Cardiac septum (tissue), 1 donor: ENCODE data around the gene FUS. TPM values are rescaled to one million over a fixed set of nuclear protein-coding genes. Genes with fewer than 3 reads are reported as not detected.

Experiments
- DNase-seq: peaks from one replicate; pipeline ENCODE4 v3.0.0-alpha.2; 2020; ENCODE audit warnings: low spot score
- intact Hi-C: fragments of 100-400 bp; cut with DNase I; formaldehyde crosslinking; loops from one replicate; pipeline ENCODE4 v1.14.0; 2022
- total RNA-seq: library from RNA; stranded (reverse); fragmentation: NEBNext Ultra II Directional; extraction: Animal tissue kit (Norgen Biotek cat#: 25700); gene quantifications from one replicate; pipeline ENCODE4 v1.2.1, GENCODE V29; 2021
- donor health status: DM: no; HTN: no; CAD: no.

FUS gene
- total RNA-seq, 1 donor from 2014 or later, result 158 TPM

DNA sequence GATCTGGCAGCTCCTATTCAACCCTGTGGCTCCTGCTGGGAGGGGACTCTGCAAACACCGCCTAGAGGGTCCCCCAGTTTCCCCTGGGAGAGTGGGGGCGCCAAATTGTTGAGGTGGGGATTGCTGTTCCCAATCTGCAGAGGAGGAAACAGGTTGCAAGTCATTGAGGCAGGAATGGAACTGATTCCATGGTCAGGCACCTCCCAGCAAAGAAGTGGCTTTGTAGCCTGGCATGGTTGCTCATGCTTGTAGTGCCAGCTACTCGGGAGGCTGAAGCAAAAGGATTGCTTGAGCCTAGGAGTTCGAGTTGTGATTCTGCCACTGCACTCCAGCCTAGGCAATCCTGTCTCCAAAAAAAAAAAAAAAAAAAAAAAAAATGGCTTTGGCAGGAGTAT is 37.2 kb downstream of the FUS start:
- intact Hi-C loops, result no loop called here
- no peak for DNase-seq

DNA sequence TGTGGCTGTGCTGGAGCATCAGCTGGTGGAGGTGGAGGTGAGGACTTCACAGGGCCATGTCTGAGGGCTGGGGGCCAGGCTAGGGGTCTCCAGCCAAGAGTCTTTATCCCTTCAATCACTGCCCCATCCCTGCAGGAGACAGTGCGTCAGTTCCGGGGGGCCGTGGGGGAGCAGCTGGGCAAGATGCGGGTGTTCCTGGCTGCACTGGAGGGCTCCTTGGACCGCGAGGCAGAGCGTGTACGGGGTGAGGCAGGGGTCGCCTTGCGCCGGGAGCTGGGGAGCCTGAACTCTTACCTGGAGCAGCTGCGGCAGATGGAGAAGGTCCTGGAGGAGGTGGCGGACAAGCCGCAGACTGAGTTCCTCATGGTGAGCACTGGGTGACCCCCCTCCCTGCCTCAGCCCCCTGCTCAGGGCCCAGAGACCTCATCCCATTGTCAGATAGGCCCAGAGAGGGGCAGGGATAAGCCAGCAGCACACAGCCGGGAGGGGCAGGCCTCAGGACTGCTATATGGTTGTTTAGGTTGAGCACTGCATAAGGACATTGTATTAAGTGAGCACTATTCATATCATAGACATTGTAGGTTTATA is 39.3 kb downstream of the FUS start:
- intact Hi-C loops, result no loop called here
- no peak for DNase-seq

DNA sequence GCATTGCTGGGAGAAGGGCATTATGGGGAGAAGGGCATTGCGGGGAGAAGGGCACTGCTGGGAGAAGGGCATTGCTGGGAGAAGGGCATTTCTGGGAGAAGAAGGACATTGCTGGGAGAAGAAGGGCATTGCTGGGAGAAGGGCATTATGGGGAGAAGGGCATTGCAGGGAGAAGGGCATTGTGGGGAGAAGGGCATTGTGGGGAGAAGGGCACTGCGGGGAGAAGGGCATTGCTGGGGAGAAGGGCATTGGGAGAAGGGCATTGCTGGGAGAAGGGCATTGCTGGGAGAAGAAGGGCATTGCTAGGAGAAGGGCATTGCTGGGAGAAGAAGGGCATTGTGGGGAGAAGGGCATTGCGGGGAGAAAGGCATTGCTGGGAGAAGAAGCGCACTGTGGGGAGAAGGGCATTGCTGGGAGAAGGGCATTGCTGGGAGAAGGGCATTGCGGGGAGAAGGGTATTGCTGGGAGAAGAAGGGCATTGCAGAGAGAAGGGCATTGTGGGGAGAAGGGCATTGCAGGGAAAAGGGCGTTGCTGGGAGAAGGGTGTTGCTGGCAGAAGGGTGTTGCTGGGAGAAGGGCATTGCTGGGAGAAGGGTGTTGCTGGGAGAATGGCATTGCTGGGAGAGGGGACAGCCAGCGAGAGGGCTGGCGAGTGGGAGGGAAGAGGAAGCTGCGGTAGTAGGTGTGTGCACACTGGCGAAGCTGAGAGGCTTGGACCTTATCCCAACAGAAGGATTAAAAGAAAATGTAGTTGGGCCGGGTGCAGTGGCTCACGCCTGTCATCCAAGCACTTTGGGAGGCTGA is 41.6 kb downstream of the FUS start:
- intact Hi-C loops, result no loop called here
- DNase-seq, result no peak

DNA sequence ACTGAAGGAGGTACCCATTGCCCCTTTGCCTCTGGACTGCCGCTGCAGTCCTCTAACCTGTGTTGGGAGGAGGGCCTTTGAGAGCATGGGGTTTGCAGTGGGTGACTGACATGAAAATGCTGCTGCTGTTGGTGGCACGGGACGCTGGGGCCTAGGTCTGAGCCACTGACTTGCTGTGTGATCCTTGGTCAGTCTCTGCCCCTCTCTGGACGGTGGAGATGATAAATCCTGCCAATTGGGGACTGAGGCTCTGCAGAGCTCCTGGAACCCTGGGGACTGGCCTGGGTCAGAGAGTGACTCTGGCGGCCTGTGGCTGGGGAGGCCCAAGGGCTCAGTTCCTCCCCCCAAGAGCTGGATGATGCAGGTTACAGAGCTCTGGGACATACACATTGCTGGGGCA is 43.1 kb downstream of the FUS start:
- DNase-seq, result no peak
- intact Hi-C loops, result no loop called here

DNA sequence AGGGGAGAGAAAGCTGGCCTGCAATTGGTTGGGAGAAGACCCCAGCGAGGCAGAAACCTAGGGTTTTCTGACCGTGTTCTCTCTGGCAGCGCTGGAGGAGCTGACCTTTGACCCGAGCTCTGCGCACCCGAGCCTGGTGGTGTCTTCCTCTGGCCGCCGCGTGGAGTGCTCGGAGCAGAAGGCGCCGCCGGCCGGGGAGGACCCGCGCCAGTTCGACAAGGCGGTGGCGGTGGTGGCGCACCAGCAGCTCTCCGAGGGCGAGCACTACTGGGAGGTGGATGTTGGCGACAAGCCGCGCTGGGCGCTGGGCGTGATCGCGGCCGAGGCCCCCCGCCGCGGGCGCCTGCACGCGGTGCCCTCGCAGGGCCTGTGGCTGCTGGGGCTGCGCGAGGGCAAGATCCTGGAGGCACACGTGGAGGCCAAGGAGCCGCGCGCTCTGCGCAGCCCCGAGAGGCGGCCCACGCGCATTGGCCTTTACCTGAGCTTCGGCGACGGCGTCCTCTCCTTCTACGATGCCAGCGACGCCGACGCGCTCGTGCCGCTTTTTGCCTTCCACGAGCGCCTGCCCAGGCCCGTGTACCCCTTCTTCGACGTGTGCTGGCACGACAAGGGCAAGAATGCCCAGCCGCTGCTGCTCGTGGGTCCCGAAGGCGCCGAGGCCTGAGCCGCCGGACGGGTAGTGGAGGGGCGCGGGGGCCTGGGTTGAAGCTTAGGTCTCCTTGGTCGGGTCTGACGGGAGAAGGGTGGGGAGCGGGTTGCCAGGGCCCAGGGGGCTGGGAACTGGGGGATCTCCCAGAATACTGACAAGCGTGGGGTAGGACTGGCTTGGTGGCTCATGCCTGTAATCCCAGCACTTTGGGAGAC is 44.4 kb downstream of the FUS start:
- intact Hi-C loops, result no loop called here
- no peak for DNase-seq

DNA sequence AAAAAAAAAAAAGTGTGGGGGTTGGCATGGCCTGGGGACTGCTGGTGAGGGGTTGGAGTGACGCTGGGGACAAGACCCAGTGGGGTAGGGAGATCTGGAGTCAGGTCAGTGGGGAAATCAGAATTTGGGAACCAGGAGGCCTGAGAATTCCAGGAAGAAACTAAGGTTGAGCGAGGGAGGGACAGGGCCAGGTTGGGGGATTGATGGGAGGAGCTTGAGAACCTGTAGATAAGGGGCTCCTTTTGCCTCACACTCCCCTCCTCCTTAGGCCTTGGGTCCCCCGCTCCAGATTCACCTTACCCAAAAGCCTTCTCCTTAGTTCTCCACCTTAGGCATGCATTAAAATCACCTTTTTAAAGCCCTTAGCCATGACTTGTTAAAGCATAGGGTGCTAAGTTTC is 45.3 kb downstream of the FUS start:
- intact Hi-C loops, result no loop called here
- DNase-seq, result no peak

DNA sequence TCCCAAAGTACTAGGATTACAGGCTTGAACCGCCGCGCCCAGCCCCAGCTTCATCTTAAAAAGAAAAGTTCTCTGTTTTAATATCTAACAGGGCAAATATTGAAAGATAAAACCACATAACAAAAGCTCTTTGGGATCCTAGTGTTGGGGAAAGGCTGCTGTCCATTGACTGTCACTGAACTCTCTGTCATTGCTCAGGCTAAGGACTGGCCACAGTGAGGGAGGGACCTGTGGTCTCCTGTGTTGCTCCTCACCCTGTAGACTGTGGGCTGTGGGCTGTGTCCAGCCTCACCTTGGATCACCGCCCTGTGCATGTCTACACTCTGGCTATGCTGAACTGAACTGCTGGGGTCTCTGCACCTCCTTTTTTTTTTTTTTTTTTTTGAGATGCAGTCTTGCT is 48.3 kb downstream of the FUS start:
- intact Hi-C loops, result no loop called here
- DNase-seq, result no peak

DNA sequence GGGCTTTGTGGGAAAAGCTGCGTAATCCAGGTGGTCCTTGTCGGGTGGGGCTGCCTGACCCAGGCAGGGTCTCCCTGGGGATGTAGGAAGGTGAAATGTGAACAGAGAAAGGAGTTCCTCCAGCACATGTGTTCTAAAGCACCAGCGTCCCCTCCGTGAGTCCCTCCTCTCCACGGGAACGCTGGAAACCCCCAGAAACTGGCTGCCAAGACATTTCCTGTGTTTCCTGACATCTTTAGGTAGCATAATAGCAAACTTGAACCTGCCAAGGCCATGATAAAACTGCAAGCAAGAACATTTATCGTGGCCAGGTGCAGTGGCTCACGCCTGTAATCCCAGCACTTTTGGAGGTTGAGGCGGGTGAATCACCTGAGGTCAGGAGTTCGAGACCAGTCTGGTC is 49.6 kb downstream of the FUS start:
- intact Hi-C loops, result no loop called here
- no peak for DNase-seq

DNA sequence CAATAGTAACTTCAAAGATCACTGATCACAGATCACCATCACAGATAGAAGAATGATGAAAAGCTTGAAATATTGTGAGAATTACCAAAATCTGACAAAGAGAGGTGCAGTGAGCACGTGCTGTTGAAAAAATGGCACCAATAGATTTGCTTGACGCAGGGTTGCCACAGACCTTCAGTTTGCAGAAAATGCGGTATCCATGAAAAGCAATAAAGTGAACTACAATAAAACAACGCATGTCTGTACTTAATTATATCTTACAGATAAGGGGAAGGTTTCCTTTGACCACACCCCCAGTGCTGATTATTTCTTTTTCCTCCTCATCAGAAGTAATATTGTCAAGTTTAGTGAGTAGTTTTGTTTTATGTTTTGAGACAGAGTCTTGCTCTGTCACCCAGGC is 58.1 kb downstream of the FUS start:
- no peak for DNase-seq
- intact Hi-C loops, result no loop called here

Other genes starting within 250 kb of the FUS start
- 9.5 TPM for gene ORAI3, start 231.1 kb upstream of the FUS start, total RNA-seq
- 9.6 TPM for gene SETD1A, start 222.4 kb upstream of the FUS start, total RNA-seq
- 5.4 TPM for gene HSD3B7, start 194.9 kb upstream of the FUS start, total RNA-seq
- gene STX1B, start 169.5 kb upstream of the FUS start, total RNA-seq, result 1.6 TPM
- gene STX4, start 146.6 kb upstream of the FUS start, total RNA-seq, result 41.1 TPM
- gene ZNF668, start 105.9 kb upstream of the FUS start, total RNA-seq, result 5.9 TPM
- gene ZNF646, start 105.7 kb upstream of the FUS start, total RNA-seq, result 9.6 TPM
- gene PRSS53, start 91.2 kb upstream of the FUS start, total RNA-seq, result 0.59 TPM
- 42.1 TPM for gene VKORC1, start 85.3 kb upstream of the FUS start, total RNA-seq
- gene BCKDK, start 71.8 kb upstream of the FUS start, total RNA-seq, result 56.4 TPM
- 56.5 TPM for gene KAT8, start 62.5 kb upstream of the FUS start, total RNA-seq
- gene PRSS8, start 44.4 kb upstream of the FUS start, total RNA-seq, result not detected
- gene PRSS36, start 30.1 kb upstream of the FUS start, total RNA-seq, result 1.1 TPM
- 3.2 TPM for gene PYCARD, start 22.6 kb downstream of the FUS start, total RNA-seq
- gene TRIM72, start 34.0 kb downstream of the FUS start, total RNA-seq, result 2.4 TPM
- gene PYDC1, start 37.0 kb downstream of the FUS start, total RNA-seq, result not detected
- 4.8 TPM for gene ITGAM, start 79.8 kb downstream of the FUS start, total RNA-seq
- gene ITGAX, start 175.0 kb downstream of the FUS start, total RNA-seq, result 5.9 TPM
- gene ITGAD, start 213.2 kb downstream of the FUS start, total RNA-seq, result not detected
- 890 TPM for gene COX6A2, start 248.2 kb downstream of the FUS start, total RNA-seq